Skeletal muscle tissue (tissue), 4 donors: ENCODE measurements around the gene PLA2G2A. TPM values are rescaled to one million over a fixed set of nuclear protein-coding genes. Genes with fewer than 3 reads are reported as not detected.
"Not testable (repeated sequence)": the region's sequence is repeated elsewhere in the genome, so short reads cannot be mapped to it uniquely, and the experiment has no call there.

Experiments used
- H3K27ac ChIP-seq: one replicate; pipeline ENCODE4 v1.7.0; 2013; ENCODE audit warnings: mild to moderate bottlenecking, low read depth, low read length, inconsistent platforms
- H3K27me3 ChIP-seq, 3 donors: one replicate each; pipeline ENCODE4 v1.7.0; 2013; ENCODE audit warnings: low read length in 3 of 3; ENCODE audit not compliant: control insufficient read depth in 3 of 3, insufficient read depth in 3 of 3
- H3K36me3 ChIP-seq, 3 donors: one replicate each; pipeline ENCODE4 v1.7.0; 2013; ENCODE audit warnings: low read length in 3 of 3; ENCODE audit not compliant: control insufficient read depth in 3 of 3, insufficient read depth in 3 of 3
- H3K4me1 ChIP-seq, 3 donors: one replicate each; pipeline ENCODE4 v1.7.0; 2013; ENCODE audit warnings: low read length in 3 of 3, mild to moderate bottlenecking in 3 of 3; ENCODE audit not compliant: control insufficient read depth in 3 of 3, insufficient read depth in 3 of 3
- H3K4me3 ChIP-seq, 3 donors: one replicate each; pipeline ENCODE4 v1.7.0; 2013; ENCODE audit warnings: low read length in 3 of 3
- H3K9ac ChIP-seq, 3 donors: one replicate each; pipeline ENCODE4 v1.7.0; 2013; ENCODE audit warnings: low read length in 3 of 3, mild to moderate bottlenecking in 3 of 3, moderate library complexity in 2 of 3, low read depth in 1 of 3
- H3K9me3 ChIP-seq, 3 donors: one replicate each; pipeline ENCODE4 v1.7.0; 2013; ENCODE audit warnings: low read length in 3 of 3; ENCODE audit not compliant: control insufficient read depth in 3 of 3
- total RNA-seq: library from RNA; depleted of rRNA; stranded (reverse); fragments of >200 nt; gene quantifications from one replicate; pipeline ENCODE4 v1.2.3, GENCODE V29; 2014
- donor health status: Osteomylitis.

Gene PLA2G2A
- total RNA-seq = not detected

- Histone ChIP-seq H3K9ac (no peak within 1 kb of the TSS), H3K27me3 (peaks cover 10 to 33% (median 30%) of the 10 kb centered on the region in 3 donors), H3K4me1 (no peaks in the 10 kb centered on the region), H3K36me3 (no peaks in the 10 kb centered on the region), H3K27ac (peak within 1 kb of the TSS; percentile 44), H3K9me3 (no peaks in the 10 kb centered on the region), H3K4me3 (peak within 1 kb of the TSS in 1 of 3 donors; percentile 7)
These were observed at the start of gene PLA2G2A for GRCh38 chr1:19979494-19979977. PLA2G2A (minus strand) TSS chr1:19979618; CDS start chr1:19978773, 845 bp downstream.

GRCh38 chr1:20028726-20029125 lies 49.3 kb upstream of the PLA2G2A start:
- Histone ChIP-seq H3K9me3 (no peaks in the 10 kb centered on the region), H3K4me1 (no peaks in the 10 kb centered on the region), H3K9ac (no peak overlapping the region), H3K27ac (no peak overlapping the region), H3K27me3 (peaks cover 13 to 18% (median 14%) of the 10 kb centered on the region in 3 donors), H3K36me3 (no peaks in the 10 kb centered on the region), H3K4me3 (no peak overlapping the region)

GRCh38 chr1:20028125-20028524 lies 48.7 kb upstream of the PLA2G2A start:
- Histone ChIP-seq H3K9ac (no peak overlapping the region), H3K27ac (no peak overlapping the region), H3K27me3 (peaks cover 11 to 18% (median 13%) of the 10 kb centered on the region in 3 donors), H3K4me3 (no peak overlapping the region), H3K9me3 (no peaks in the 10 kb centered on the region), H3K36me3 (no peaks in the 10 kb centered on the region), H3K4me1 (no peaks in the 10 kb centered on the region)

GRCh38 chr1:20017741-20018140 lies 38.3 kb upstream of the PLA2G2A start:
- H3K27ac ChIP-seq = no peak overlapping the region
- no peaks in the 10 kb centered on the region for H3K36me3 ChIP-seq
- no peaks in the 10 kb centered on the region for H3K4me1 ChIP-seq
- H3K9me3 ChIP-seq = peaks cover 0 to 12% (median 5%) of the 10 kb centered on the region in 3 donors
- H3K9ac ChIP-seq = no peak overlapping the region
- H3K4me3 ChIP-seq = no peak overlapping the region
- peaks cover 0 to 2% (median 0%) of the 10 kb centered on the region in 3 donors for H3K27me3 ChIP-seq

GRCh38 chr1:20014153-20014552 lies 34.7 kb upstream of the PLA2G2A start:
- Histone ChIP-seq H3K9me3 (peaks cover 0 to 12% (median 5%) of the 10 kb centered on the region in 3 donors), H3K9ac (no peak overlapping the region), H3K27me3 (peaks cover 0 to 6% (median 0%) of the 10 kb centered on the region in 3 donors), H3K27ac (no peak overlapping the region), H3K36me3 (no peaks in the 10 kb centered on the region), H3K4me3 (no peak overlapping the region), H3K4me1 (no peaks in the 10 kb centered on the region)

- Histone ChIP-seq H3K27ac (no peak overlapping the region), H3K27me3 (peaks cover 0 to 10% (median 0%) of the 10 kb centered on the region in 3 donors), H3K4me3 (no peak overlapping the region), H3K4me1 (peaks cover 0 to 3% (median 0%) of the 10 kb centered on the region in 3 donors), H3K9ac (no peak overlapping the region), H3K9me3 (peaks cover 0 to 6% (median 5%) of the 10 kb centered on the region in 3 donors), H3K36me3 (no peaks in the 10 kb centered on the region)
These were observed 30.6 kb upstream of the PLA2G2A start for GRCh38 chr1:20010016-20010415.

- Histone ChIP-seq H3K4me1 (peaks cover 0 to 3% (median 0%) of the 10 kb centered on the region in 3 donors), H3K27me3 (peaks cover 0 to 10% (median 0%) of the 10 kb centered on the region in 3 donors), H3K4me3 (no peak overlapping the region), H3K36me3 (no peaks in the 10 kb centered on the region), H3K9me3 (peaks cover 0 to 5% (median 5%) of the 10 kb centered on the region in 3 donors), H3K9ac (no peak overlapping the region), H3K27ac (no peak overlapping the region)
These were observed 29.8 kb upstream of the PLA2G2A start for GRCh38 chr1:20009212-20009611.

- no peaks in the 10 kb centered on the region for H3K36me3 ChIP-seq
- H3K27ac ChIP-seq = peak overlapping the region; percentile 54
- no peaks in the 10 kb centered on the region for H3K9me3 ChIP-seq
- H3K4me1 ChIP-seq = peaks cover 0 to 3% (median 0%) of the 10 kb centered on the region in 3 donors
- no peak overlapping the region for H3K4me3 ChIP-seq
- H3K9ac ChIP-seq = no peak overlapping the region
- H3K27me3 ChIP-seq = peaks cover 0 to 10% (median 0%) of the 10 kb centered on the region in 3 donors
These were observed 29.0 kb upstream of the PLA2G2A start for GRCh38 chr1:20008391-20008841.

GRCh38 chr1:19998823-19999222 lies 19.4 kb upstream of the PLA2G2A start:
- peaks cover 0 to 17% (median 17%) of the 10 kb centered on the region in 3 donors for H3K27me3 ChIP-seq

GRCh38 chr1:19990689-19991088 lies 11.3 kb upstream of the PLA2G2A start:
- Histone ChIP-seq H3K9me3 (no peaks in the 10 kb centered on the region), H3K4me1 (no peaks in the 10 kb centered on the region), H3K9ac (no peak overlapping the region), H3K36me3 (no peaks in the 10 kb centered on the region), H3K27ac (no peak overlapping the region), H3K27me3 (peaks cover 6 to 20% (median 6%) of the 10 kb centered on the region in 3 donors), H3K4me3 (no peak overlapping the region)

More at GRCh38 chr1:19998823-19999222, 19.4 kb upstream of the PLA2G2A start:
- H3K27ac ChIP-seq, H3K4me1 ChIP-seq, H3K36me3 ChIP-seq, H3K9ac ChIP-seq, H3K4me3 ChIP-seq, H3K9me3 ChIP-seq: not testable (repeated sequence)
